Measurements from ENCODE around the gene ADGRG7.

ADGRG7 gene

DNA sequence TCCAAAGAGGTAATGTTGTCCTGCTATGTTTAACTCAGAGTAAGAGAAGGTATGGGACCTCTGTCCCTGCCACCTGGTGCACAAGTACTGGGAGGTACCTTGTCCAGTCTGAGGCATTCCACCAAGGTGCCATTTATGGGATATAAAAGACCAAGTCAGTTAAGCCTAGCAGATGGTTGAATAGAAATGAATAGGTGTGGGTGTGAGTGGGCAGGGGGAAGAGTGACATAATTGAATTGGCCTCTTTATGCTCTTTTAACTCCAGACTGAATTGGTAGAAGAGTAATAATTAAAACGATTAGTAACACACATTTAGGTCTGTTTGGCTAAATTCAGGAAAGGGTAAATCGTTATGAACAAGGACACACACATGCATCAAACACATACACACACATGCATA, 562 bp downstream of the ADGRG7 start:
- no peaks in the 10 kb centered on the region for H3K27me3 ChIP-seq (ENCODE audit: insufficient read depth, low read length)
- no peak overlapping the region for H3K4me3 ChIP-seq (ENCODE audit: low read length)
- H3K9me3 ChIP-seq (ENCODE audit: low read length): no peaks in the 10 kb centered on the region
- H3K4me1 ChIP-seq (ENCODE audit: insufficient read depth, low read length): no peaks in the 10 kb centered on the region
- no peaks in the 10 kb centered on the region for H3K36me3 ChIP-seq (ENCODE audit: insufficient read depth, low read length)
- H2AFZ ChIP-seq (ENCODE audit: low read depth, low read length): no peak overlapping the region

GRCh38 chr3:100611221-100611620, 1.8 kb downstream of the ADGRG7 start:
- H2AFZ ChIP-seq (ENCODE audit: low read depth, low read length): no peak overlapping the region
- H3K27me3 ChIP-seq (ENCODE audit: insufficient read depth, low read length): peaks cover 2% of the 10 kb centered on the region
- H3K36me3 ChIP-seq (ENCODE audit: insufficient read depth, low read length): no peaks in the 10 kb centered on the region
- H3K4me1 ChIP-seq (ENCODE audit: insufficient read depth, low read length): no peaks in the 10 kb centered on the region
- H3K4me3 ChIP-seq (ENCODE audit: low read length): no peak overlapping the region
- no peaks in the 10 kb centered on the region for H3K9me3 ChIP-seq (ENCODE audit: low read length)

- no peaks in the 10 kb centered on the region for H3K4me1 ChIP-seq (ENCODE audit: insufficient read depth, low read length)
- no peak overlapping the region for H3K4me3 ChIP-seq (ENCODE audit: low read length)
- no peak overlapping the region for H2AFZ ChIP-seq (ENCODE audit: low read depth, low read length)
- H3K27me3 ChIP-seq (ENCODE audit: insufficient read depth, low read length): peaks cover 2% of the 10 kb centered on the region
- no peaks in the 10 kb centered on the region for H3K9me3 ChIP-seq (ENCODE audit: low read length)
- no peaks in the 10 kb centered on the region for H3K36me3 ChIP-seq (ENCODE audit: insufficient read depth, low read length)
These were observed 4.5 kb downstream of the ADGRG7 start for GRCh38 chr3:100613721-100614390.

DNA sequence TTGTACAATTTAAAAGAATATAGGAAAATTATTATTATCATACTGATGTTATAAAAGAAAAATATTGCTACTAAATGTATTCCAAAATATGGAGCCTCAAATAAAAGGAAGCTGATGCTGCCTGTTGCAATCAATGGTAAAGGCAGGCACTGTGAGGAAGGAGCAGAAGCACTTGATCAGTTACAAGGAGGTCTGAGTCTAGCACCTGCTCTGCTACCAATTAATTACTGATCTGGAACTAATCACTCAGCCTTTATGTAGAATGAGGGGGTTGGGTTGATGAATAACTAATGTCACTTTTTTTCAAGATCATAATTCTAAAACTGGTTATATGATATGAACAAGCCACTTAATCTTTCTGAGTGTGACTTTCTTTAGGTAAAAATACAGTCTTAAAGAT, 5.5 kb downstream of the ADGRG7 start:
- no peaks in the 10 kb centered on the region for H3K36me3 ChIP-seq (ENCODE audit: insufficient read depth, low read length)
- no peak overlapping the region for H2AFZ ChIP-seq (ENCODE audit: low read depth, low read length)
- no peaks in the 10 kb centered on the region for H3K9me3 ChIP-seq (ENCODE audit: low read length)
- H3K4me1 ChIP-seq (ENCODE audit: insufficient read depth, low read length): no peaks in the 10 kb centered on the region
- H3K27me3 ChIP-seq (ENCODE audit: insufficient read depth, low read length): peaks cover 2% of the 10 kb centered on the region
- H3K4me3 ChIP-seq (ENCODE audit: low read length): no peak overlapping the region

DNA sequence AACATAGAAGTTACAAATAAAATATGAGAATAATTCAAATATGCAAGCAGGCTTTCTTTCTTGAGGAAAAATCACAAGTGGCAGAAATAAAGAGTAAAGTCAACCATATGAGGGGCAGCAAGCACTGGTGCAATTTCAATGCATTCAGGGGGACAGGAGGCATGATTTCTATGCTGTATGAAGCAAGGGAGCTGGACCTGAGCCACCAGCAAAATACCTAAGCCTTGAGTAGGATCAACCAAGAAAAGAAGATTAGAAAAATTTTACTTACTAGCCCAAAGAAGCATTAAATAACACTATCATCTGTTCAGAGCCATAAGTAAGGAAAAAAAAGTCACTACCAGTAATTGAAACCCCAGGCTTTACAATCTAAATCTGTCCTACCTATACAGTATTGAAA, 6.3 kb downstream of the ADGRG7 start:
- H3K9me3 ChIP-seq (ENCODE audit: low read length): no peaks in the 10 kb centered on the region
- no peaks in the 10 kb centered on the region for H3K4me1 ChIP-seq (ENCODE audit: insufficient read depth, low read length)
- no peak overlapping the region for H3K4me3 ChIP-seq (ENCODE audit: low read length)
- peaks cover 2% of the 10 kb centered on the region for H3K27me3 ChIP-seq (ENCODE audit: insufficient read depth, low read length)
- no peaks in the 10 kb centered on the region for H3K36me3 ChIP-seq (ENCODE audit: insufficient read depth, low read length)
- H2AFZ ChIP-seq (ENCODE audit: low read depth, low read length): no peak overlapping the region

DNA sequence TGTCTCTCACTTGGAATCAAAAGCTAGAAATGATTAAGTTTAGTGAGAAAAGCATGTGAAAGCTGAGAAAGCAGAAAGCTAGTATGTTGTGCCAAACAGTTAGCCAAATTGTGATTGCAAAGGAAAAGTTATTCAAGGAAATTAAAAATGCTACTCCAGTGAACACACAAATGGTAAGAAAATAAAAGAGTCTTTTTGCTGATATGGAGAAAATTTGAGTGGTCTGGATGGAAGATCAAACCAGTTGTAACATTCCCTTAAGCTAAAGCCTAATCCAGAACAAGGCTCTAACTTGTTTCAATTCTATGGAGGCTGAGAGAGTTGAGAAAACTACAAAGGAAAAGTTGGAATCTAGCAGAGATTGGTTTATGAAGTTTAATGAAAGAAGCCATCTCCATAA, 11.8 kb downstream of the ADGRG7 start:
- Histone ChIP-seq H3K4me1 (ENCODE audit: insufficient read depth, low read length) (no peaks in the 10 kb centered on the region), H3K9me3 (ENCODE audit: low read length) (no peaks in the 10 kb centered on the region), H2AFZ (ENCODE audit: low read depth, low read length) (no peak overlapping the region), H3K4me3 (ENCODE audit: low read length) (no peak overlapping the region), H3K27me3 (ENCODE audit: insufficient read depth, low read length) (no peaks in the 10 kb centered on the region), H3K36me3 (ENCODE audit: insufficient read depth, low read length) (no peaks in the 10 kb centered on the region)

DNA sequence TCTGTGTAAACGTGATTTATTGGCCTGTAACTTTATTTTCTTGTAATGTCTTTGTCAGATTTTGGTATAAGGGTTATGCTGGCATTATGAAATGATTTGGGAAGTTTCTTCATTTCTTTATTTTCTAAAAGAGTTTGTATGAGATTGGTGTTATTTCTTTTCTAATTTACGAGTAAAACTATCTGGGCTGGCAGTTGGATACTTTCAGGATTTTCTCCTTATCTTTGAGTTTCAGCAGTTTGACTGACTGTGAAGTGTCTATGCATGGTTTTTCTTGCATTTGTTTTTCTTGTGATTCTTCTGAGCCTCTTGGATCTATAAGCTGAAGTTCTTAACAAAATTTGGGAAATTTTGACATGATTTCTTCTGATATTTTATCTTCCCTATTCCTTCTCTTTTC, 18.1 kb downstream of the ADGRG7 start:
- Histone ChIP-seq H3K36me3 (ENCODE audit: insufficient read depth, low read length) (no peaks in the 10 kb centered on the region), H3K4me3 (ENCODE audit: low read length) (no peak overlapping the region), H3K27me3 (ENCODE audit: insufficient read depth, low read length) (no peaks in the 10 kb centered on the region), H3K9me3 (ENCODE audit: low read length) (no peaks in the 10 kb centered on the region), H2AFZ (ENCODE audit: low read depth, low read length) (no peak overlapping the region), H3K4me1 (ENCODE audit: insufficient read depth, low read length) (no peaks in the 10 kb centered on the region)

GRCh38 chr3:100629421-100630127, 20.2 kb downstream of the ADGRG7 start:
- Histone ChIP-seq H2AFZ (ENCODE audit: low read depth, low read length) (no peak overlapping the region), H3K4me3 (ENCODE audit: low read length) (no peak overlapping the region), H3K4me1 (ENCODE audit: insufficient read depth, low read length) (no peaks in the 10 kb centered on the region), H3K36me3 (ENCODE audit: insufficient read depth, low read length) (no peaks in the 10 kb centered on the region), H3K27me3 (ENCODE audit: insufficient read depth, low read length) (no peaks in the 10 kb centered on the region), H3K9me3 (ENCODE audit: low read length) (no peaks in the 10 kb centered on the region)

- no peaks in the 10 kb centered on the region for H3K9me3 ChIP-seq (ENCODE audit: low read length)
- no peak overlapping the region for H2AFZ ChIP-seq (ENCODE audit: low read depth, low read length)
- H3K4me1 ChIP-seq (ENCODE audit: insufficient read depth, low read length): no peaks in the 10 kb centered on the region
- H3K27me3 ChIP-seq (ENCODE audit: insufficient read depth, low read length): no peaks in the 10 kb centered on the region
- H3K4me3 ChIP-seq (ENCODE audit: low read length): no peak overlapping the region
- H3K36me3 ChIP-seq (ENCODE audit: insufficient read depth, low read length): no peaks in the 10 kb centered on the region
These were observed 21.3 kb downstream of the ADGRG7 start for GRCh38 chr3:100630664-100631063.

GRCh38 chr3:100631236-100631635, 21.8 kb downstream of the ADGRG7 start:
- no peaks in the 10 kb centered on the region for H3K4me1 ChIP-seq (ENCODE audit: insufficient read depth, low read length)
- no peaks in the 10 kb centered on the region for H3K9me3 ChIP-seq (ENCODE audit: low read length)
- H2AFZ ChIP-seq (ENCODE audit: low read depth, low read length): no peak overlapping the region
- no peaks in the 10 kb centered on the region for H3K27me3 ChIP-seq (ENCODE audit: insufficient read depth, low read length)
- H3K4me3 ChIP-seq (ENCODE audit: low read length): no peak overlapping the region
- H3K36me3 ChIP-seq (ENCODE audit: insufficient read depth, low read length): no peaks in the 10 kb centered on the region

DNA sequence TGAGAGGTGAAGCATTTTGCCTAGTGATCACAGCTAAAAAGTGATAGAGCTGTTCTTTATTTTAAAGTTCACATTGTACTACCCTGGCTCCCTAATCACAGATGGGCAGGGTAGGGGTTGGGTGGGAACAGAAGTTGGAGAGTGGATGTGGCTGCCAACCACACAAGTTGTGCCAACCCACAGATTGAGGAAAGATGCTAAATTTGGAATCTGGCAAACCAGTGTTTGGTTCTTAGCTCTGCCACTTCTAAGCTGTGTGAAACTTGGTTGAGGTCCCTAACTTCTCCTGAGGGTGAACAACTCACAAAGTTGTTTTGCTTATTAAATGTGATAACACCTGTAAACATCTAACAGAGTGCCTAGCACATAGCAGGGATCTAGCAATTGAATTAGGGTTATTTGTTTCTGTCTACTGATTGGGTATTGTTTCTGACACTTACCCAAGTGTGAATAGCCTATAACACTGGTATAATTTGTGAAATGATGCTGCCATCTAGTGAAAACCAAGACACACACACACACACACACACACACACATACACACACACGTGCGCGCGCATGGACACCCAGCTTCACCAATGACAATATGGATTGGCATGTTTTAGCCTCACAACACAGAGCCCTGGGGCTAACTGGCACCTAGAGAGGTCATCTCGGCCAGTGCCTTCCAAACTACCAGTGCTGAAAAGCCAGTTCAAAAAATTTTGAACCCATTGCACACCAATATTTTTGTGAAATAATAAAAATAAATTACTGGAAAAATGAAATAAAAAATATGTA, 25.3 kb downstream of the ADGRG7 start:
- Histone ChIP-seq H3K27me3 (ENCODE audit: insufficient read depth, low read length) (no peaks in the 10 kb centered on the region), H2AFZ (ENCODE audit: low read depth, low read length) (no peak overlapping the region), H3K4me1 (ENCODE audit: insufficient read depth, low read length) (no peaks in the 10 kb centered on the region), H3K4me3 (ENCODE audit: low read length) (no peak overlapping the region), H3K9me3 (ENCODE audit: low read length) (no peaks in the 10 kb centered on the region), H3K36me3 (ENCODE audit: insufficient read depth, low read length) (no peaks in the 10 kb centered on the region)

- Histone ChIP-seq H3K36me3 (ENCODE audit: insufficient read depth, low read length) (no peaks in the 10 kb centered on the region), H2AFZ (ENCODE audit: low read depth, low read length) (no peak overlapping the region), H3K4me1 (ENCODE audit: insufficient read depth, low read length) (no peaks in the 10 kb centered on the region), H3K27me3 (ENCODE audit: insufficient read depth, low read length) (no peaks in the 10 kb centered on the region), H3K9me3 (ENCODE audit: low read length) (no peaks in the 10 kb centered on the region), H3K4me3 (ENCODE audit: low read length) (no peak overlapping the region)
These were observed 25.9 kb downstream of the ADGRG7 start for GRCh38 chr3:100635273-100635701.

GRCh38 chr3:100637197-100637631, 27.8 kb downstream of the ADGRG7 start:
- H3K36me3 ChIP-seq (ENCODE audit: insufficient read depth, low read length): no peaks in the 10 kb centered on the region
- no peaks in the 10 kb centered on the region for H3K27me3 ChIP-seq (ENCODE audit: insufficient read depth, low read length)
- no peaks in the 10 kb centered on the region for H3K9me3 ChIP-seq (ENCODE audit: low read length)
- no peaks in the 10 kb centered on the region for H3K4me1 ChIP-seq (ENCODE audit: insufficient read depth, low read length)
- H2AFZ ChIP-seq (ENCODE audit: low read depth, low read length): no peak overlapping the region
- no peak overlapping the region for H3K4me3 ChIP-seq (ENCODE audit: low read length)

All from neuron (in vitro differentiated cells).